Ureter (tissue), 1 donor: ENCODE measurements around the gene PTPN13. TPM values are rescaled to one million over a fixed set of nuclear protein-coding genes. Genes with fewer than 3 reads are reported as not detected.

ENCODE experiments used
- DNase-seq: peaks from one replicate; pipeline ENCODE4 v3.0.0-alpha.2; 2020; ENCODE audit warnings: low spot score
- total RNA-seq: library from RNA; stranded (reverse); gene quantifications from one replicate; pipeline ENCODE4 v1.2.4, GENCODE V29; 2023
- donor health status: DM: yes; HTN: yes; CAD: no.

Gene PTPN13
- total RNA-seq, 1 donor from 2014 or later = 158 TPM

DNA sequence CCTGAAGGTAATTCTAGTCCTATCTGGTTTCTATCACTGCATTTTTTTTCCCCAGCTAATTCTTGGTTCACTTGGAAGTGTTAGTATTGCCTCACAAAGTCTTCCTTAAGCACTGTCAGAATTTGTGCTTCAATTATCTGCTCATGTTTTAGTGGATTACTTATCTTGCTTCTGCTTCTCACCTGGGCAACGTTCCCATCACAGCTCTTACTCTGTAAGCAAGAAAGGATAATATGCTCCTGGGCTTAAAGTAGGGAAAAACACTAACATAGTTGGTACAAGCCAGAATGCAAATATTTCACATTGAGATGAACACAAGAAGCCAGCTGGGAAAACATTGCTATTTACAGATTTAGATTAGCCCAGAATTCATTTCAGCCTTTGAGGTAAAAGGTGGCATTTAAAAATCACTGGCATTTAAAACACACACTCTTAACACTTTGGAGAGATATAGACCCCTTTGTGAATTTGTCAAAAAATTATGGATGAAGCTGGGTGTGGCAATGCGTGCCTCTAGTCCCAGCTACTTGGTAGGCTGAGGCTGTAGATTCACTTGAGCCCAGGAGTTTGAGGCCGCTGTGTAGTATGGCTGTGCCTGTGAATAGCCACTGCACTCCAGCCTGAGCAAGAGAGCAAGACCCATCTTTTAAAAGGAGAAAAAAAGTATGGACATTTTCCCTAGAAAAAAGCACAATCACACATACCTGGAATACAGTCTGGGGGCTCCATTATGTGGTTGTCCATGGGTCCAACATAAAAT, 6.6 kb upstream of the PTPN13 start:
- no peak for DNase-seq

GRCh38 chr4:86592553-86593249, 1.4 kb upstream of the PTPN13 start:
- no peak for DNase-seq

- DNase-seq = peak; percentile 55
Measured at GRCh38 chr4:86594559-86595425, 677 bp downstream of the PTPN13 start.

GRCh38 chr4:86595426-86595805, 1.3 kb downstream of the PTPN13 start:
- no peak for DNase-seq

DNA sequence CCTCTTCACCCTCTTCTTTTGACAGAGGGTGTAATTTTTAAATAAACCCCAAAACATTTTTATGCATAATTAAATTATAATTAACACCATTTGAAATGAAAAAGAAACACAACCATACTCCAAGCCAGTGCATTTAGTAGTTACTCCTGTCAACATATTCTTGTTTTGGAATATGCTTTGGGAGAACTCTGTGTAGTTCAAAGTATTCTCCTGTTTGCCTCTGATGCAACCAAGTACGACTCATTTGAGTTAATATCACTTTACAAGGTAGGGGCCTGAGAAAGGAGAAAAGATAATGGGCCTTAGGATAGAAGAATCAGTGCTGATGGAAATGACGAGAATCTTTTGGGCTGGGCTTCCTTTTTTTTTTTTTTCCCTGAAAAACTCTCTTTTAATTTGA, 2.7 kb downstream of the PTPN13 start:
- no peak for DNase-seq

DNA sequence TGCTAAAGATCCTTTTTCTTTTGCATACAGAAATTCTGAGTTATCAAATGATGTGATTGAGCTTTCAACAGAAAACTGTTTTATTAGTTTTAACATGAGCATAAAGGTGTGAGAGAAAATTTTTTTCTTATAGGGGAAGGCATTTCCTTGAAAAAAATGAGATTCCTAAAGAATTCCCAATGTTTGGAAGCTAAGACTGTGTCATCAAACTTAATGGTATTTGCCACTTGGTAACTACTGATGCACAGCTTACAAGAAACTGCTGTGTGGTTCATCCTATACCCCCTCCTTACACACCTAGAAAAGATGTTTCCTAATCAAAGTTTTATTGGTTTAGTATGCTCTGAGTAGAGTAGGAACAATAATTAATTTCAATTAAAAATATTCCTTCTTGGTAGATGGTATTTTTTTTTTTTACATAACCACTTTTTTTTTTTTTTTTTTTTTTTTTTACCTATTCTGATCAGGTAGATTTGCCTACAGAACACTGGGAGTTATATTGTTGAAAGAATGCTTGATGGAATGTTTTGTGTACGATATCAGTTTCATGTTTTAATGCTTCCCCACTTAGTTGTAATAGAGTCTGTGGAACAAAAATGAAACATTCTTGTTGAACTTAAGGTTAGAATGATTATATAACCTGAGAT, 6.0 kb downstream of the PTPN13 start:
- no peak for DNase-seq

- no peak for DNase-seq
Measured at GRCh38 chr4:86603311-86603885, 9.3 kb downstream of the PTPN13 start.

DNA sequence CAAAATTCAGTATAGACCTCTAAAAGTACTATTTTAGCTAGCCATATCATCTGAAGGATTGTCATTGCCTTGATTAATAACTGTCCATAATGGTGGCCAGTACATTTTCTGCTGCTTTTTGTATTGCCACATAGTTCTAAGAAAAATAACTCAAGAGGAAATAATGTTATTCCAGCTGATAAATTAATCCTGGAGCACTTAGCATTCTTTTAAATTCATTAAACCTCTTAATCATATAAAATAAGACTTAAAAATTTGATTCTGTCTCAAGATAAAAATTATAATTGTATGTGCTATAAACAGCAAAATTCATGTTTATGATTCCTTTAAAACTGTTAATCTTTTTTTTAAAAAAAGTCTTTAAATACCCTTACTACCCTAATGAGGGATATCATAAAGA, 12.7 kb downstream of the PTPN13 start:
- no peak for DNase-seq

- DNase-seq = no peak
Measured at GRCh38 chr4:86608757-86609375, 14.8 kb downstream of the PTPN13 start.

DNA sequence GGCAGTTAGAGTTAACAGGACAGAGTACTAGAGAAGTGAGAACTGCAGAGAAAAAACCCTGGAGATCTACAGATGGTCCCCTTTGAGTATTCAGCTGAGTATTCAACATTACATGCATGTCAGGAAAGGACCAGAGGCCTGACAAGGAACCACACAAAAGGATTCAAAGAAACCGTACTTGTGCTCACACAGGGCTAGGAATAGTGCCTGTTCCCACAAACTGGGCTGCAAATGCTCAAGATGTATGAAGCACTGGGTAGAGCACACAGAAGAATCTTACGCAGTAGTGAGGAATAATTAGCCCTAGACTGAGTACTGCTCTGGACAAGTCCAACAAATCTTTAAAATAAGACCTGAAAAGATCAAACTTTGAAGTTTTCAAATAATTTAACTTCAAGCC, 17.6 kb downstream of the PTPN13 start:
- no peak for DNase-seq

GRCh38 chr4:86613734-86614133, 19.6 kb downstream of the PTPN13 start:
- no peak for DNase-seq

GRCh38 chr4:86614865-86615264, 20.8 kb downstream of the PTPN13 start:
- DNase-seq = no peak

GRCh38 chr4:86615501-86615900, 21.4 kb downstream of the PTPN13 start:
- no peak for DNase-seq

GRCh38 chr4:86619656-86620055, 25.5 kb downstream of the PTPN13 start:
- no peak for DNase-seq

- DNase-seq = no peak
Measured at GRCh38 chr4:86621435-86621834, 27.3 kb downstream of the PTPN13 start.

- no peak for DNase-seq
Measured at GRCh38 chr4:86626066-86626465, 32.0 kb downstream of the PTPN13 start.

DNA sequence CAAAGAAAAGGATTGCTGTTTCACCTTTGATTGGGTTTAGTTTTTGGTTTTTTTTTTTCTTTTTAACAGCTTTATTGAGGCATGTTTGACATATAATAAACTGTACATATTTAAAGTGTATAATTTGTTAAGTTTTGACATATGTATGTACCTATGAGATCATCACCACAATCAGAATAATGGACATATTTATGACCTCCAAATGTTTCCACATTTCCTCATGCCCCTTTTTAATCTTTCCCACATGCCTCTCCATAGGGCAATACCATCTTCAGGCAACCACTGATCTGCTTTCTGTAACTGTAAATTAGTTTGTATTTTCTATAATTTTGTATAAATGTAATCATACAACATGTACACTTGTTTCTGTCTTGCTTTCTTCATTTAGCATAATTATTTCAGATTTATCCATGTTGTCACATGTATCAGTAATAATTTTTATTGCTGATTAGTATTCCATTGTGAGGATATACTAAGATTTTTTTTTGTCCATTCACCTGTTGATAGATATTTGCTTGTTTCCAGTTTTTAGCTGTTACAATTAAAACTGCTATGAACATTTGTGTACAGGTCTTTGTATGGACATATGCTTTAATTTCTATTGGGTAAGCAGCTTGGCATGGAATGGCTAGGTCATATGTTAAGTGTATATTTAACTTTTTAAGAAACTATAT, 33.5 kb downstream of the PTPN13 start:
- DNase-seq = no peak

DNA sequence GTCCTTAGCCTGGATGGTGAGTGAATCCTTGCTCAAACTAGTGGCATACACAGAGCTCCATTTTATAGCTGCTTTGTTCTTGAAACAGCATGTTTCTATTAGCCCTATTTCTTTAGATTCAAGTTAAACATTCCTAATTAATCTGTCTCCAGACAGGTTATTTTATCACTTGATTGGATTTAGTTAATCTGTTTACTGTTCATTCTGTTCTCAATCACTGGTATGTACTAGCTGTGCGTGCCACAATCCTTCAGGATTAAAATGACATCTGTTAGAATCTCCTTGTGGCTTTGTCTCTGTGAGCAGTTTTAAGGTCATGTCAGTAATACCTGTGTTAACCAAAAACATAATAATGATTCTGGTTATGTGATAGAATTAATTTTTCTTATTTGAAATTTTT, 36.5 kb downstream of the PTPN13 start:
- no peak for DNase-seq

DNA sequence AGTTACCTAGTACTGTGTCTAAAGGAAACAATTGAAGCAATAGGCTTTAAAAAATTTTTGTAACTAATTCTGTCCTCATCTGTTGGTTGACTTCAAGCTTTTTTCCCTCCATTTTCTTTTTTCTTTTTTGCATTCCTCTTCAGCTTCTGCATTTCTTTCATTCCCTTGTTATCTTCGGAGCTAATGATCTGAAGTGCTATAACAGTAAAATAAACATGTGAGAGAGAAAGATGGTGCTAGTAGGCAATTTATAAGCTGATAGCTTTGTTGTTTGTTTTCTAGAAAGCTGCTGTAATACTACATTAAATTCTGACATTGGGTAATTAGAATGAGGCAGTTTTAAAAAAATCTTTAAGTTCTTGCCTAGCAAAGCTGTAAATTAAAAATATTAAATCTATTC, 37.1 kb downstream of the PTPN13 start:
- no peak for DNase-seq

DNA sequence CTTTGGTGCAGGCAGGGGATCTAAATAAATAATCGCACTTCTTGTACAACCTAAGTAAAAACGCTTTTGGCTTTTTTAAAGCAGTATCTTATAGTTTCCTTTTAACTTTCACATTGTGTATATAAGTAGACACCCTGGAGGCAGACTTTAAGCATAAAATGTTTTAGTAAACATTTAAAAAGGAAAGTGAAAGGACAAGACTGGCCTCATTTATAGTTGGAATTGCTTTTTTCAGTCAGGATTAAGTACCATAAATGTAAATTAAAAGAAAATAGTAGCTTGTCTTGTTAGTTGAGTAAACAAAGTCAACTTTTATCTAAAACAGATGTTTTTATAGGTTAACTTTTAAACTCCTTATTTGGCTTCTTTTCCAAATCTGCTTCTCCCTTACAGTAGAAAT, 39.7 kb downstream of the PTPN13 start:
- no peak for DNase-seq

DNA sequence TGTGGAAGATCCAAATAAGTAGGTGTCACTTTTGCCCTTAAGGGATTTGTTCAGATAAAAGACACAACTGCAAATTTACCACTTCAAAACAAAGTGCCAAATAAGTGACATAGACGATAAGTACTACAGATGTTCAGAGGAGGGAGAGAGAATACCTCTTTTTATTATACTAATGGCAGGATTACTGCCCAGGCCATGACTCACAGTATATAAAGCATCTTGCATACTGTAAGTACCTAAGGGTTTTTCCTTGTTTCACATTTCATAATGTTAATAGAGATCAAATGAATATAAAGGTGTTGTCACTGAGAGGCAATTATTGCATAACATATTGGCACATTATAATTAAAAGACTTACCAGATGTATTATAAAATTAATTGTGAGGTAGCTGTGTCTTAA, 46.4 kb downstream of the PTPN13 start:
- DNase-seq = no peak
